K562 (cell line): ENCODE data around the gene KIF25. TPM values are rescaled to one million over a fixed set of nuclear protein-coding genes. Genes with fewer than 3 reads are reported as not detected.

ENCODE experiments used
- EP300 ChIP-seq: IDR thresholded peaks from 2 replicates; pipeline ENCODE4 v1.6.1; 2012; ENCODE audit warnings: low read length, improper control_type of control experiment
- FOSL1 ChIP-seq: fragments of 200-800 bp; sonication (Bioruptor generic); conservative IDR thresholded peaks from 2 replicates; pipeline ENCODE4 v1.6.1; 2016; ENCODE audit warnings: missing genetic modification characterization, missing compliant biosample characterization
- MTA2 ChIP-seq: fragments of 450-650 bp; IDR thresholded peaks from 2 replicates; pipeline ENCODE4 v1.6.1; 2016; ENCODE audit warnings: low read depth
- NCOA4 ChIP-seq: fragments of 450-650 bp; IDR thresholded peaks from 2 replicates; pipeline ENCODE4 v1.6.1; 2018; ENCODE audit warnings: mild to moderate bottlenecking; ENCODE audit not compliant: partially characterized antibody
- SPI1 ChIP-seq: IDR thresholded peaks from 2 replicates; pipeline ENCODE4 v1.6.1; 2011; ENCODE audit warnings: low read depth, low read length, control low read depth, borderline replicate concordance
- TEAD1 ChIP-seq, 2 experiments: fragments of 450-650 bp in 1 of 2; sonication (generic) in 1 of 2; formaldehyde crosslinking; IDR thresholded peaks; 2 replicates each; pipeline versions ENCODE4 v1.4.0 to v1.8.0; 2020 to 2022; ENCODE audit warnings: mild to moderate bottlenecking in 2 of 2, missing genetic modification reagents in 1 of 2
- ZBTB17 ChIP-seq: fragments of 450-650 bp; formaldehyde crosslinking; IDR thresholded peaks from 2 replicates; pipeline ENCODE4 v1.4.0; 2020; ENCODE audit warnings: mild to moderate bottlenecking
- polyA plus RNA-seq, 8 experiments: library from polyadenylated mRNA; depleted of rRNA in 4 of 8; stranded (reverse) in 5 of 8; unstranded in 3 of 8; fragments of >200 nt; fragmentation: Nextera tagmentation in 2 of 8; fragmentation: Illumina TruSeq in 1 of 8; extraction: Ambion mirVana in 2 of 8; extraction: Trizol in 1 of 8; gene quantifications; 2 replicates each; pipeline versions ENCODE4 v1.2.1 to v1.2.3, GENCODE V29; 2011 to 2014; ENCODE audit warnings: inconsistent platforms in 1 of 8, missing spikeins in 1 of 8
- total RNA-seq, 7 experiments: library from RNA; depleted of rRNA in 6 of 7; stranded (reverse); fragments of >200 nt in 6 of 7; fragmentation: Illumina TruSeq in 2 of 7; extraction: Trizol in 2 of 7; gene quantifications; 2 replicates each; pipeline versions ENCODE4 v1.2.1 to v1.2.3, GENCODE V29; 2011 to 2021; ENCODE audit warnings: low replicate concordance in 1 of 7
- TF ChIP-seq, protein P1 (sequence below): sonication (generic); formaldehyde crosslinking; IDR thresholded peaks from 2 replicates; pipeline ENCODE4 v1.8.0; 2023; ENCODE audit warnings: mild to moderate bottlenecking, missing genetic modification reagents
- TF ChIP-seq, protein P2 (sequence below): sonication (generic); IDR thresholded peaks from 2 replicates; pipeline ENCODE4 v1.6.1; 2016

Gene KIF25
- total and polyA plus RNA-seq, 9 of the 15 experiments (the other 6 are each of a cell fraction or from before 2014, with no cell fraction given), result 0.04 to 0.49 (median 0.23) TPM; not detected in 5

DNA sequence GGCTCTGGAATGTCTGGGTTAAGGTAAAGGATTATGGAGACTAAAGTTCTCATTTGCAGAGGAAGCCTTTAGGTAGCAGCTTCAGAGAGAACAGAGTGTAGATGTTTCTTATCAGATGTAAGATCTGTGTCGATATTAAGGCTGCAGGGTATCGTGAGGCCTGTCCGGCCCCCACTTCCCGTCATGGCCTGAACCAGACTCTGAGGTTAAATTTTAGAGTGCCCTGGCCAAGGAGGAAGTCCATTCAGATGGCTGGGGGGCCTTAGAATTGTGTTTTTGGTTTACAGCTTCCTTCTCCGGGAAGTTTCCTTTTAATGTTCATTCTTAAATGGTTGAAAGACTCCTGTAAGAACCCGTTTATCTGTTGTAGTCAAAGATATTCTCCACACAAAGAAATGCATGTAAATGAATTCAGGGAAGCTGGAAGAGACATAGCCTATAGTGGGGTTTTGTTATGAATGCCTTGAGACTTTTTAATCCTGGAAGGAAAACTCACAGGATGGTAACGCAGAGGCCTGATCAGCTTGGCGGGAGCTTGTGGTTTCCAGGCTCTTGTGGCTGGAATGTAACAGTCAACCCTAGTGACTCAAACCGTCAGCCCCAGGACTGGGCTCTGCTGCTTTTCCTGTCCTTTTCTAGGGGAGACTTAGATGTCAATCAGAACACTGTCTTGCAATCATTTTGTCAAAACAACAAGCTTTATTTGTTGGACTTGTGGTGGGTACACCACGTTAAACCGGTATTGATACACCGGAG is 34.7 kb downstream of the KIF25 start (continued):
- TF ChIP-seq FOSL1 (tag) (peak; percentile 57; the same call in 1 of the 2 replicates), NCOA4 (no peak), SPI1 (peak; percentile 36; the same call in 1 of the 2 replicates), TEAD1 (CRISPR knock-in tag; IDR thresholded peaks at IDR 0.05) (peak in 1 of 2 experiments; percentile 50; a peak in 1 of 4 replicates), MTA2 (no peak), ZBTB17 (peak; percentile 76; the same call in 1 of the 2 replicates), EP300 (no peak)
- TF ChIP-seq, protein P1, sequence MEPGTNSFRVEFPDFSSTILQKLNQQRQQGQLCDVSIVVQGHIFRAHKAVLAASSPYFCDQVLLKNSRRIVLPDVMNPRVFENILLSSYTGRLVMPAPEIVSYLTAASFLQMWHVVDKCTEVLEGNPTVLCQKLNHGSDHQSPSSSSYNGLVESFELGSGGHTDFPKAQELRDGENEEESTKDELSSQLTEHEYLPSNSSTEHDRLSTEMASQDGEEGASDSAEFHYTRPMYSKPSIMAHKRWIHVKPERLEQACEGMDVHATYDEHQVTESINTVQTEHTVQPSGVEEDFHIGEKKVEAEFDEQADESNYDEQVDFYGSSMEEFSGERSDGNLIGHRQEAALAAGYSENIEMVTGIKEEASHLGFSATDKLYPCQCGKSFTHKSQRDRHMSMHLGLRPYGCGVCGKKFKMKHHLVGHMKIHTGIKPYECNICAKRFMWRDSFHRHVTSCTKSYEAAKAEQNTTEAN (CRISPR knock-in tag), result no peak
- TF ChIP-seq, protein P2, sequence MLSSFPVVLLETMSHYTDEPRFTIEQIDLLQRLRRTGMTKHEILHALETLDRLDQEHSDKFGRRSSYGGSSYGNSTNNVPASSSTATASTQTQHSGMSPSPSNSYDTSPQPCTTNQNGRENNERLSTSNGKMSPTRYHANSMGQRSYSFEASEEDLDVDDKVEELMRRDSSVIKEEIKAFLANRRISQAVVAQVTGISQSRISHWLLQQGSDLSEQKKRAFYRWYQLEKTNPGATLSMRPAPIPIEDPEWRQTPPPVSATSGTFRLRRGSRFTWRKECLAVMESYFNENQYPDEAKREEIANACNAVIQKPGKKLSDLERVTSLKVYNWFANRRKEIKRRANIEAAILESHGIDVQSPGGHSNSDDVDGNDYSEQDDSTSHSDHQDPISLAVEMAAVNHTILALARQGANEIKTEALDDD, result 0 out of 2 replicates have a peak, but pooled peaks have one; percentile 19
- TF ChIP-seq, all 486 proteins: peak for 7
